GM12892 (cell line): ENCODE measurements around the gene RELN.

ENCODE experiments used
- POLR2A ChIP-seq: IDR thresholded peaks from 2 replicates; pipeline ENCODE4 v1.6.1; 2011; ENCODE audit warnings: low read depth, low read length, control low read depth
- POLR2AphosphoS5 ChIP-seq: IDR thresholded peaks from 2 replicates; pipeline ENCODE4 v1.6.1; 2011; ENCODE audit warnings: low read depth, low read length, control low read depth
- TAF1 ChIP-seq: IDR thresholded peaks from 2 replicates; pipeline ENCODE4 v1.6.1; 2011; ENCODE audit warnings: low read depth, mild to moderate bottlenecking, control low read depth, low read length, borderline replicate concordance

- TF ChIP-seq POLR2A (no peak), POLR2AphosphoS5 (no peak), TAF1 (no peak)
Measured at GRCh38 chr7:103937680-103938079, 51.8 kb downstream of the RELN start.
